OCI-LY7 (cell line): ENCODE data around the gene GLS. TPM values are rescaled to one million over a fixed set of nuclear protein-coding genes. Genes with fewer than 3 reads are reported as not detected.

Experiments used
- BruUV-seq: library from RNA; stranded (reverse); fragments of 400-500 nt; replicated peaks from 2 replicates; lab custom pipeline; 2021; lab: Mats Ljungman, UMichigan
- CTCF ChIA-PET: fragments of 300-600 bp; sonication (Branson Sonifier 250); formaldehyde crosslinking; loops from one replicate; lab custom pipeline; 2022; ENCODE audit warnings: antibody characterized with exemption; ENCODE audit not compliant: unreplicated experiment; lab: Charles Lee
- POLR2A ChIA-PET: fragments of 300-600 bp; sonication (Branson Sonifier 250); formaldehyde crosslinking; loops from one replicate; lab custom pipeline; 2022; ENCODE audit warnings: antibody characterized with exemption; lab: Charles Lee
- DNase-seq: peaks from one replicate; pipeline ENCODE4 v3.0.0-alpha.2; 2015; ENCODE audit warnings: low spot score
- H2AFZ ChIP-seq: fragments of 200-600 bp; sonication (generic), shearing (Covaris generic); 2 replicates; pipeline ENCODE4 v1.6.1; 2014; ENCODE audit warnings: mild to moderate bottlenecking, antibody characterized with exemption, low read length, moderate library complexity
- H3K27ac ChIP-seq: fragments of 200-600 bp; sonication (generic); 2 replicates; pipeline ENCODE4 v1.5.1; 2014; ENCODE audit warnings: mixed run types, low read depth, mild to moderate bottlenecking, moderate library complexity, low read length, inconsistent platforms; ENCODE audit not compliant: poor library complexity, severe bottlenecking
- H3K36me3 ChIP-seq: fragments of 200-600 bp; sonication (generic); 2 replicates; pipeline ENCODE4 v1.6.1; 2014; ENCODE audit warnings: mild to moderate bottlenecking, antibody characterized with exemption, low read length, moderate library complexity, mixed read lengths; ENCODE audit not compliant: insufficient read depth
- H3K4me1 ChIP-seq: fragments of 200-600 bp; sonication (generic); 2 replicates; pipeline ENCODE4 v1.5.1; 2014; ENCODE audit warnings: mild to moderate bottlenecking, low read length; ENCODE audit not compliant: insufficient read depth, poor library complexity, severe bottlenecking
- H3K4me2 ChIP-seq: fragments of 200-600 bp; sonication (generic); 2 replicates; pipeline ENCODE4 v1.6.1; 2014; ENCODE audit warnings: mild to moderate bottlenecking, low read length
- H3K4me3 ChIP-seq: fragments of 200-600 bp; sonication (generic); 2 replicates; pipeline ENCODE4 v1.5.1; 2014; ENCODE audit warnings: mild to moderate bottlenecking, low read depth, low read length; ENCODE audit not compliant: poor library complexity, severe bottlenecking
- H3K79me2 ChIP-seq: fragments of 200-600 bp; sonication (generic); 2 replicates; pipeline ENCODE4 v1.6.1; 2016; ENCODE audit warnings: low read depth, mild to moderate bottlenecking, low read length, moderate library complexity, mixed read lengths; ENCODE audit not compliant: insufficient read depth
- H3K9me2 ChIP-seq: fragments of 200-600 bp; sonication (generic); 2 replicates; pipeline ENCODE4 v1.6.1; 2016; ENCODE audit warnings: mild to moderate bottlenecking, low read length, mixed read lengths; ENCODE audit not compliant: insufficient read depth
- H3K9me3 ChIP-seq: fragments of 200-600 bp; sonication (generic); 2 replicates; pipeline ENCODE4 v1.6.1; 2014; ENCODE audit warnings: mild to moderate bottlenecking, mixed run types, low read length, mixed read lengths
- H4K20me1 ChIP-seq: fragments of 200-600 bp; sonication (generic); 2 replicates; pipeline ENCODE4 v1.6.1; 2014; ENCODE audit warnings: mild to moderate bottlenecking, antibody characterized with exemption, low read length, moderate library complexity, mixed read lengths; ENCODE audit not compliant: insufficient read depth
- EZH2phosphoT487 ChIP-seq: fragments of 200-600 bp; sonication (generic); IDR thresholded peaks from 2 replicates; pipeline ENCODE4 v1.6.1; 2018; ENCODE audit warnings: low read depth, borderline replicate concordance, mild to moderate bottlenecking, mixed run types, antibody characterized with exemption, low read length, moderate library complexity, mixed read lengths
- intact Hi-C: fragments of 100-400 bp; cut with micrococcal nuclease; formaldehyde crosslinking; loops from one replicate; pipeline ENCODE4 v1.10.0; 2022; ENCODE audit not compliant: unreplicated experiment
- total RNA-seq, 2 experiments: library from RNA; depleted of rRNA in 1 of 2; stranded (reverse); fragments of >200 nt in 1 of 2; shearing (Covaris generic) in 1 of 2; gene quantifications; 2 replicates each; pipeline ENCODE4 v1.2.3, GENCODE V29; 2014 to 2022
- TF ChIP-seq, protein P1 (sequence below): fragments of 200-600 bp; sonication (generic); conservative IDR thresholded peaks from 2 replicates; pipeline ENCODE4 v1.5.1; 2014; ENCODE audit warnings: mild to moderate bottlenecking, antibody characterized with exemption, low read length, moderate library complexity, mixed read lengths

Gene GLS
- total RNA-seq, 2 experiments from 2014 or later, result 102 to 103 TPM

DNA sequence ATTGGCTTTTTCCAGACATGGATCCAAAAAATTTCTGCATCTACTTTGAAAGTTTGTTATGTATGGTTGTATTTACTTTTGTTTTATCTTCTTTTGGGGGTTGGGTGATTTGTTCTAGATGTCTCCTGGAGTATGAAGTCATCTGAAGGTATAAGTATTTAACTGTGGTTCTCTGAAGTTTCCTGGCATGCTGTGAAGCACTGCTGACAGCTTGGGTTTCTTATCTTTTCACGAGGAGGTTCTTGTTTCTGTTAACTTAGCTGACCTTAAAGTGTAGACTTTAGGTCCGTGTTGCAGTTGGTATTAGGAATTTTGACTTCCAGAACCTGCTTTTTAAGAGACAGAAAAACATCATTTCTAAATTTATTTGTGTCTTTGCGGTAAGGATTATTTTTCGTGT, 15.9 kb downstream of the GLS start:
- no peak for DNase-seq
- H3K4me1 ChIP-seq, result peaks cover 9% of the 10 kb centered on the region
- no peaks in the 10 kb centered on the region for H3K9me2 ChIP-seq
- CTCF ChIA-PET, result no interaction called here
- H2AFZ ChIP-seq, result no peak overlapping the region
- no TSS peak for BruUV-seq
- intact Hi-C loops, result no loop called here
- H3K4me2 ChIP-seq, result no peak overlapping the region
- TF ChIP-seq EZH2phosphoT487, result no peak
- TF ChIP-seq, protein P1, sequence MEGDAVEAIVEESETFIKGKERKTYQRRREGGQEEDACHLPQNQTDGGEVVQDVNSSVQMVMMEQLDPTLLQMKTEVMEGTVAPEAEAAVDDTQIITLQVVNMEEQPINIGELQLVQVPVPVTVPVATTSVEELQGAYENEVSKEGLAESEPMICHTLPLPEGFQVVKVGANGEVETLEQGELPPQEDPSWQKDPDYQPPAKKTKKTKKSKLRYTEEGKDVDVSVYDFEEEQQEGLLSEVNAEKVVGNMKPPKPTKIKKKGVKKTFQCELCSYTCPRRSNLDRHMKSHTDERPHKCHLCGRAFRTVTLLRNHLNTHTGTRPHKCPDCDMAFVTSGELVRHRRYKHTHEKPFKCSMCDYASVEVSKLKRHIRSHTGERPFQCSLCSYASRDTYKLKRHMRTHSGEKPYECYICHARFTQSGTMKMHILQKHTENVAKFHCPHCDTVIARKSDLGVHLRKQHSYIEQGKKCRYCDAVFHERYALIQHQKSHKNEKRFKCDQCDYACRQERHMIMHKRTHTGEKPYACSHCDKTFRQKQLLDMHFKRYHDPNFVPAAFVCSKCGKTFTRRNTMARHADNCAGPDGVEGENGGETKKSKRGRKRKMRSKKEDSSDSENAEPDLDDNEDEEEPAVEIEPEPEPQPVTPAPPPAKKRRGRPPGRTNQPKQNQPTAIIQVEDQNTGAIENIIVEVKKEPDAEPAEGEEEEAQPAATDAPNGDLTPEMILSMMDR, result no peak
- peaks cover 41% of the 10 kb centered on the region for H3K79me2 ChIP-seq
- peaks cover 22% of the 10 kb centered on the region for H4K20me1 ChIP-seq
- no peak overlapping the region for H3K4me3 ChIP-seq
- no peaks in the 10 kb centered on the region for H3K9me3 ChIP-seq
- POLR2A ChIA-PET, result no interaction called here
- H3K36me3 ChIP-seq, result peaks cover 82% of the 10 kb centered on the region
- H3K27ac ChIP-seq, result no peak overlapping the region

DNA sequence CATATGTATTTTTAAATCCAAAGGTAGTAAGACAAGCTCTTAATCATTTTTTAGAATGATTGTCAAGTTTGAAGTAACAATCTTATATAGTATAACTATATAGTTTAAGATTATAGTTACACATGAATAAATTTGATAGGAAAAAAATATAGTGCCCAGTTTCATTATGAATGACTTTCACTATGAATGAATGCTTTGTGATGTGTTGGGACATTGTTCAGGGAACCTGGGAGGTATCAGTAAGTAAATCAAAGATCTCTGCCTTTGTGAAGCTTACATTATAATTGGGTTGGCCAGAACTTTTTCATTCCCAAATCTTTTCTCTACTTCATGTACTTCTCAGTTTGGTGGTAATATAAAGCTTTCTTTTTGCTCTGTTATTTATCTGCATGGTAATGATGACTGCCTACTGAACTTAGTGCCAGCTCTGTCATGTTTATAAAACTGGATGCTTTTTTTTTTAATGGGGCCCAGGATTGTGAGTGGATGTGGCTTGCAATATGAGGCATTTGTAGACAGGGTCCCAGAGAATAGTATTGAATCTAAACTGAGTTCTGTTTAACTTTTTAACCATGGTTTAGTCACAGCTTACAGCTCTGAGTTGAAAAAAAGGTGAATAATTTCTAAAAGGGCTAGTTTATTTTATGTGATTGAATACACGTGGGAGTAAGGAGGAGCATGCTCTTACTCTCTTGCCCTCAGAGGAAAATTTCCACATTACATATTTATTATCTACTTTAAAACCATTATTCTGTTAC, 23.3 kb downstream of the GLS start:
- Histone ChIP-seq H3K79me2 (no peaks in the 10 kb centered on the region; the same call in 1 of the 2 replicates), H3K27ac (no peak overlapping the region)

More for the DNA sequence above, 23.3 kb downstream of the GLS start:
- H3K4me1 ChIP-seq, result no peaks in the 10 kb centered on the region
- no peak for DNase-seq
- no peaks in the 10 kb centered on the region for H4K20me1 ChIP-seq
- TF ChIP-seq EZH2phosphoT487, result no peak
- TF ChIP-seq, protein P1, result no peak
- H3K4me2 ChIP-seq, result no peak overlapping the region
- no peaks in the 10 kb centered on the region for H3K9me2 ChIP-seq
- intact Hi-C loops, result no loop called here
- H3K36me3 ChIP-seq, result peaks cover 75% of the 10 kb centered on the region
- H2AFZ ChIP-seq, result no peak overlapping the region
- CTCF ChIA-PET, result no interaction called here
- no peaks in the 10 kb centered on the region for H3K9me3 ChIP-seq
- POLR2A ChIA-PET, result interaction anchor here (0.6 to 1.0 kb wide), 4 partner anchors 11 to 23 kb away, joined by 3 to 5 read pairs (median 4); partner anchors contain the start of gene GLS
- no TSS peak for BruUV-seq
- no peak overlapping the region for H3K4me3 ChIP-seq
